ENCODE measurements around the gene MDN1.
"Not testable (repeated sequence)": the region's sequence is repeated elsewhere in the genome, so short reads cannot be mapped to it uniquely, and the experiment has no call there.

The MDN1 gene

DNA sequence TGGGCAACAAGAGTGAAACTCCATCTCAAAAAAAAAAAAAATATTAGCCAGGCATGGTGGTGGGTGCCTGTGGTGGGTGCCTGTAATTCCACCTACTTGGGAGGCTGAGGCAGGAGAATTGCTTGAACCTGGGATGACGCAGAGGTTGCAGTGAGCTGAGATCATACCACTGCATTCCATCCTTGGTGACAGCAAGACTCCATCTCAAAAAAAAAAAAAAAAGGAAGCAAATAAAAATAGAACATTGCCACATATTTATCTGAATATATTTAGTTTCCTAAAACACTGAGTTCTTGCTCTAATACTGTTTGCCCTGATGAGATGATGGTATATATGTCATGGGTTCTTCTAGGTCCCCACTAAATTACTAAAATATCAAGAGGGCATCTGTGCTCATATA lies 38.4 kb upstream of the MDN1 start:
- DNase-seq (ENCODE audit: low read depth), result no peak
- no peak overlapping the region for H3K4me3 ChIP-seq (replicated peaks; ENCODE audit: low read depth, low read length)
- TF ChIP-seq, protein P1, sequence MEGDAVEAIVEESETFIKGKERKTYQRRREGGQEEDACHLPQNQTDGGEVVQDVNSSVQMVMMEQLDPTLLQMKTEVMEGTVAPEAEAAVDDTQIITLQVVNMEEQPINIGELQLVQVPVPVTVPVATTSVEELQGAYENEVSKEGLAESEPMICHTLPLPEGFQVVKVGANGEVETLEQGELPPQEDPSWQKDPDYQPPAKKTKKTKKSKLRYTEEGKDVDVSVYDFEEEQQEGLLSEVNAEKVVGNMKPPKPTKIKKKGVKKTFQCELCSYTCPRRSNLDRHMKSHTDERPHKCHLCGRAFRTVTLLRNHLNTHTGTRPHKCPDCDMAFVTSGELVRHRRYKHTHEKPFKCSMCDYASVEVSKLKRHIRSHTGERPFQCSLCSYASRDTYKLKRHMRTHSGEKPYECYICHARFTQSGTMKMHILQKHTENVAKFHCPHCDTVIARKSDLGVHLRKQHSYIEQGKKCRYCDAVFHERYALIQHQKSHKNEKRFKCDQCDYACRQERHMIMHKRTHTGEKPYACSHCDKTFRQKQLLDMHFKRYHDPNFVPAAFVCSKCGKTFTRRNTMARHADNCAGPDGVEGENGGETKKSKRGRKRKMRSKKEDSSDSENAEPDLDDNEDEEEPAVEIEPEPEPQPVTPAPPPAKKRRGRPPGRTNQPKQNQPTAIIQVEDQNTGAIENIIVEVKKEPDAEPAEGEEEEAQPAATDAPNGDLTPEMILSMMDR (IDR thresholded peaks at IDR 0.05; ENCODE audit: low read length, missing control alignments), result no peak

DNA sequence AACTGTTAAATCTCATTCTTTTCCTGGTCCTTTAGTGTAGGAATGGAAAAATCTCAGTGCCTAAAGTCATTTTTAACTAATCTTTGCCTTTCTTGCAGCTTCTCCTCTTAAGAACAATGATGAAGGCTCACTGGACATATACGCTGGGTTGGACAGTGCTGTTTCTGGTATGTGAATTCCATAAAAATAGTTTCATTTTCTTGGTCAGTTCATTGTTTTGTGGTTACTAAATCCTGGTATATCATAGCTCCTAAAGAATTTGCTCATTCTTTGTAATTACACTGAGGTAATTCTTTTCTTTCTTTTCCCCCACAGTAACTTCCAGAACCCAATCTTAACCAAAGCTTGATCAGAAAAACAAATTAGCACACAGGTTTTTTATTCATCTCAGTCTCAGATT lies 33.5 kb upstream of the MDN1 start:
- no peak overlapping the region for H3K4me3 ChIP-seq (replicated peaks; ENCODE audit: low read depth, low read length)
- TF ChIP-seq, protein P1 (IDR thresholded peaks at IDR 0.05; ENCODE audit: low read length, missing control alignments), result no peak
- peak; percentile 23 for DNase-seq (ENCODE audit: low read depth)

DNA sequence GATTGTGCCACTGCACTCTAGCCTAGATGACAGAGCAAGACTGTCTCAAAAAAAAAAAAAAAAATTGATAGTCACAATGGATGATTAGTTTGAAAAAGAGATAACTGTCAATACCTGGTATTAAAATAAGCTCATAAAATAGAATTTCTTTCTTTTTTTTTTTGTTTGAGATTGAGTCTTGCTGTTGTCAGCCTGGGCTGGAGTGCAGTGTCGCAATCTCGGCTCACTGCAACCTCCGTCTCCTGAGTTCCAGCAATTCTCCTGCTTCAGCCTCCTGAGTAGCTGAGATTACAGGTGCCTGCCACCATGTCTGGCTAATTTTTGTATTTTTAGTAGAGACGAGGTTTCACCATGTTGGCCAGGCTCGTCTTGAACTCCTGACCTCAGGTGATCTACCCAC lies 27.9 kb upstream of the MDN1 start:
- not testable (repeated sequence) for H3K4me3 ChIP-seq (replicated peaks; ENCODE audit: low read depth, low read length); DNase-seq (ENCODE audit: low read depth)

DNA sequence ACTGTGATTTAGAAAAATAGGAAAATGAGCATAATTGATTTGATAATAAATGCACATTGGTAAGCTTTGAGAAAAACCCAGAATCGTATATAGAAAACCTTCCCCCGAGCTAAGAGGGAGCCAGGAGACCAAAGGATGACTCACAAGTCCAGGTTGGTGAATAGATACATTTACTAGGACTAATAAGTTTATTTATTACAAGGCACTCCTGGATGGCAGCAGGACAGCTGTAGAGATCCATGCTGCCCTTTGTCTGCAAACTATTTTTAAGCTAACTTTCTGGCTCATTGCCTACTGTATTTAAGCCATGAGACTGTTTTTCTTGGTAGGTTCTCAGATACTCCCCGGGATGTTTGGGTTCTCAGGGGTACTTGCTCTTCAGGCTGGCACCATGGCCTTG lies 23.5 kb upstream of the MDN1 start:
- no peak overlapping the region for H3K4me3 ChIP-seq (replicated peaks; ENCODE audit: low read depth, low read length)
- TF ChIP-seq, protein P1 (IDR thresholded peaks at IDR 0.05; ENCODE audit: low read length, missing control alignments), result no peak
- DNase-seq (ENCODE audit: low read depth), result peak; percentile 17

DNA sequence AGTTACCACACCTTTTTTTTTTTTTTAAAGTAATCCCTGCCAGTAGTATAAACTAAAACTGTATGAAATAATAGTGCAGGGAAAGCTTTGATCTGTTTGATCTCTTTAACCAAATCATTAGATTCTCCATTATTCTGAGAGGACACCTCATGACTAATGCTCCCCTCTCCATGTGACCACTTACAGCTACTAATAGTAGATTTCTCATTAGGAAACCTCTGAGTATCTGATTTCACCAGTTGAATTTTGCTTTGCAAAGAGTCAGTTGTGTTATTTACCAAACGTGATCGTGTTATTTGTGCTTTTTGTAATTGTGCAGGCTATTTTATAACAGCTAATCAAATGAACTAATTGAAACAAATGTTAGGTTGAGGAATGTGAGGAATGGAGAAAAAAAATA lies 22.6 kb upstream of the MDN1 start:
- no peak overlapping the region for H3K4me3 ChIP-seq (replicated peaks; ENCODE audit: low read depth, low read length)
- no peak for DNase-seq (ENCODE audit: low read depth)

DNA sequence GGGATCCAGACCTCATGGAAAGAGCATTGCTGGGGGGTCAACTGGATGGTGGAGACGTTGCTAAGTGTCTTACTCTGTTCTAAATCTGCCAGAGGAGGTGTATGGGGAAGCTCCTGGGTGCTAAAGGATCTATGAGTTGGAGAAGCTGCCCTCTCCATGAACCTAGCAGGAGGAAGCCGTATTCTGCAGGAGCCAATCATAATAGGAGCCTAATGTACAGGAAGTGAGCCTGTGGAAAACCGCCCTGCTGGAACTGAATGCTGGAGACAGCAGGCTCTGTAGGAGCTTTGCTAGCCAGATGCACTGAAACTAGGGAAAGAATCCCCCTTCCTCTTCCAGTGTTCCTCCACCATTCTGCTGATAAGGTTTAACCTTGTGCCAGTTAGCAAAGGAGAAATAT lies 20.9 kb upstream of the MDN1 start:
- peak; percentile 49 for DNase-seq (ENCODE audit: low read depth)
- no peak overlapping the region for H3K4me3 ChIP-seq (replicated peaks; ENCODE audit: low read depth, low read length)
- TF ChIP-seq, protein P1 (IDR thresholded peaks at IDR 0.05; ENCODE audit: low read length, missing control alignments), result no peak

More for the DNA sequence above, 22.6 kb upstream of the MDN1 start:
- TF ChIP-seq, protein P1 (IDR thresholded peaks at IDR 0.05; ENCODE audit: low read length, missing control alignments), result no peak

DNA sequence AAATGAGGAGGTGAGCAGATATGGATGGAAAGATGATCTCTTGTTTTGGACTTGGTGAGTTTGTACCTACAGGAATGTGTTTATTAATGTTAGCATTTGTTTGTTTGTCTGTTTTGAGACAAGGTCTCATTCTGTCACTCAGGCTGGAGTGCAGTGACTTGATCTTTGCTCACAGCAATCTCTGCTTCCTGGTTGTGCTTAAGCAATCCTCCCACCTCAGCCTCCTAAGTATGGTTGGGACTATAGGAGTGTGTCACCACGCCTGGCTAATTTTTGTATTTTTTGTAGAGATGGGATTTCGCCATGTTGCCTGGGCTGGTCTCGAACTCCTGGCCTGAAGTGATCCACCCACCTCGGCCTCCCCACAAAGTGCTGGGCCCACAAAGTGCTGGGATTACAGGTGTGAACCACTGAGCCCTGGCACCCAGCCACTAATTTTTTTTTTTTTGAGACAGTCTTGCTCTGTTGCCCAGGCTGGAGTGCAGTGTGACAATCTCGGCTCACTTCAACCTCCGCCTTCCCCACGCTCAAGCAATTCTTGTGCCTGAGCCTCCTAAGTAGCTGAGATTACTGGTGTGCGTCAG lies 17.1 kb upstream of the MDN1 start:
- TF ChIP-seq, protein P1 (IDR thresholded peaks at IDR 0.05; ENCODE audit: low read length, missing control alignments), result no peak
- DNase-seq (ENCODE audit: low read depth), result no peak
- no peak overlapping the region for H3K4me3 ChIP-seq (replicated peaks; ENCODE audit: low read depth, low read length)

Data from fibroblast of pulmonary artery (primary cell).